HG03558 (cell line): ENCODE measurements around the gene LRATD1.
A peak's percentile ranks its signal among the peaks of the same experiment; 100 is the strongest.

Experiments
- ATAC-seq: cut with Tn5 transposase; IDR thresholded peaks from one replicate; pipeline ENCODE4 v1.9.1; 2021; ENCODE audit warnings: moderate number of reproducible peaks; ENCODE audit not compliant: unreplicated experiment; ENCODE audit errors: extremely low read depth

The LRATD1 gene

GRCh38 chr2:14633061-14633460 lies 544 bp downstream of the LRATD1 start:
- ATAC-seq, result no peak

GRCh38 chr2:14633461-14634181 lies 1.1 kb downstream of the LRATD1 start:
- ATAC-seq, result no peak

GRCh38 chr2:14634182-14634488 lies 1.6 kb downstream of the LRATD1 start:
- ATAC-seq, result no peak

- peak; percentile 48 for ATAC-seq
Observed at GRCh38 chr2:14634489-14635390, 2.2 kb downstream of the LRATD1 start.

- no peak for ATAC-seq
Observed at GRCh38 chr2:14635391-14635871, 2.9 kb downstream of the LRATD1 start.

GRCh38 chr2:14638488-14638887 lies 6.0 kb downstream of the LRATD1 start:
- no peak for ATAC-seq

- no peak for ATAC-seq
Observed at GRCh38 chr2:14641116-14641515, 8.6 kb downstream of the LRATD1 start.

- no peak for ATAC-seq
Observed at GRCh38 chr2:14642499-14642898, 10.0 kb downstream of the LRATD1 start.

- ATAC-seq, result no peak
Observed at GRCh38 chr2:14647714-14648113, 15.2 kb downstream of the LRATD1 start.

GRCh38 chr2:14650066-14650465 lies 17.5 kb downstream of the LRATD1 start:
- no peak for ATAC-seq

- ATAC-seq, result peak; percentile 92
Observed at GRCh38 chr2:14654835-14655282, 22.3 kb downstream of the LRATD1 start.

- ATAC-seq, result no peak
Observed at GRCh38 chr2:14656146-14656545, 23.6 kb downstream of the LRATD1 start.

- no peak for ATAC-seq
Observed at GRCh38 chr2:14661163-14661562, 28.6 kb downstream of the LRATD1 start.

- no peak for ATAC-seq
Observed at GRCh38 chr2:14673351-14673875, 40.9 kb downstream of the LRATD1 start.

- ATAC-seq, result no peak
Observed at GRCh38 chr2:14675489-14675888, 43.0 kb downstream of the LRATD1 start.

- ATAC-seq, result no peak
Observed at GRCh38 chr2:14676371-14676770, 43.9 kb downstream of the LRATD1 start.

- no peak for ATAC-seq
Observed at GRCh38 chr2:14677039-14677438, 44.5 kb downstream of the LRATD1 start.

- no peak for ATAC-seq
Observed at GRCh38 chr2:14678761-14679160, 46.2 kb downstream of the LRATD1 start.

GRCh38 chr2:14681608-14682007 lies 49.1 kb downstream of the LRATD1 start:
- no peak for ATAC-seq
